Endodermal cell (in vitro differentiated cells): ENCODE data around the gene DNAAF5. TPM values are rescaled to one million over a fixed set of nuclear protein-coding genes. Genes with fewer than 3 reads are reported as not detected.
"Not testable (repeated sequence)": the region's sequence is repeated elsewhere in the genome, so short reads cannot be mapped to it uniquely, and the experiment has no call there.

Experiments
- DNase-seq: peaks from one replicate; pipeline ENCODE4 v3.0.0-alpha.2; 2017
- H3K27ac ChIP-seq: 2 replicates; pipeline ENCODE4 v1.5.1; 2013; ENCODE audit warnings: mild to moderate bottlenecking, low read depth, low read length, moderate library complexity
- H3K27me3 ChIP-seq: 2 replicates; pipeline ENCODE4 v1.6.1; 2013; ENCODE audit warnings: mild to moderate bottlenecking, low read length, moderate library complexity; ENCODE audit not compliant: insufficient read depth, control insufficient read depth, poor library complexity, severe bottlenecking
- H3K36me3 ChIP-seq: 2 replicates; pipeline ENCODE4 v1.7.0; 2013; ENCODE audit warnings: mild to moderate bottlenecking, low read length, moderate library complexity; ENCODE audit not compliant: control insufficient read depth, insufficient read depth
- H3K4me1 ChIP-seq: one replicate; pipeline ENCODE4 v1.7.0; 2013; ENCODE audit warnings: low read length; ENCODE audit not compliant: control insufficient read depth, insufficient read depth
- H3K4me3 ChIP-seq: 2 replicates; pipeline ENCODE4 v1.5.1; 2013; ENCODE audit warnings: mild to moderate bottlenecking, low read length, moderate library complexity
- H3K9ac ChIP-seq: 2 replicates; pipeline ENCODE4 v1.6.1; 2013; ENCODE audit warnings: mild to moderate bottlenecking, low read length, moderate library complexity; ENCODE audit not compliant: poor library complexity, severe bottlenecking; ENCODE audit errors: extremely low read depth
- H3K9me3 ChIP-seq: 2 replicates; pipeline ENCODE4 v1.6.1; 2013; ENCODE audit warnings: mild to moderate bottlenecking, low read length, moderate library complexity; ENCODE audit not compliant: control insufficient read depth
- H3K27ac Mint-ChIP-seq: 2 replicates; pipeline ENCODE4 v1.8.0; 2020; ENCODE audit warnings: mixed read lengths
- H3K27me3 Mint-ChIP-seq: 2 replicates; pipeline ENCODE4 v1.8.0; 2021; ENCODE audit warnings: mild to moderate bottlenecking, mixed read lengths; ENCODE audit not compliant: insufficient read depth
- H3K36me3 Mint-ChIP-seq: 2 replicates; pipeline ENCODE4 v1.8.0; 2020; ENCODE audit warnings: low read depth, mixed read lengths
- H3K4me1 Mint-ChIP-seq: 2 replicates; pipeline ENCODE4 v1.8.0; 2020; ENCODE audit warnings: mixed read lengths
- H3K4me3 Mint-ChIP-seq: 2 replicates; pipeline ENCODE4 v1.8.0; 2020; ENCODE audit warnings: mild to moderate bottlenecking, moderate library complexity, mixed read lengths
- H3K9me3 Mint-ChIP-seq: 2 replicates; pipeline ENCODE4 v1.8.0; 2020; ENCODE audit warnings: mild to moderate bottlenecking, mixed read lengths
- CTCF ChIP-seq: fragments of 200-600 bp; sonication (generic); conservative IDR thresholded peaks from 2 replicates; pipeline ENCODE4 v1.5.0; 2021; ENCODE audit warnings: antibody characterized with exemption, mild to moderate bottlenecking
- WGBS, 2 experiments: methylation state at CpG; one replicate each; pipeline versions ENCODE4 v1.1.5 to v1.1.7; 2013; ENCODE audit warnings: missing lambda C conversion rate in 2 of 2, mixed read lengths in 1 of 2; ENCODE audit not compliant: insufficient coverage in 1 of 2, insufficient read length in 1 of 2; 5-methylcytosine and 5-hydroxymethylcytosine counted together
- total RNA-seq, 2 donors: library from RNA; stranded (reverse); fragmentation: NEBNext Ultra II Directional in 1 of 2; extraction: Animal tissue kit (Norgen Biotek cat#: 25700) in 1 of 2; gene quantifications; 2 replicates in 1 of 2; 3 replicates in 1 of 2; pipeline ENCODE4 v1.2.1, GENCODE V29; 2021

Gene DNAAF5
- total RNA-seq, 2 donors from 2014 or later: 54.2 to 54.3 TPM

- Mint-ChIP-seq H3K4me3 (no peak overlapping the region), H3K27me3 (no peaks in the 10 kb centered on the region), H3K9me3 (peaks cover 12% of the 10 kb centered on the region), H3K4me1 (no peaks in the 10 kb centered on the region), H3K27ac (no peak overlapping the region), H3K36me3 (peaks cover 45% of the 10 kb centered on the region)
- no peaks in the 10 kb centered on the region for H3K9me3 ChIP-seq
- DNase-seq: no peak
- no peaks in the 10 kb centered on the region for H3K4me1 ChIP-seq
- H3K27me3 ChIP-seq: no peaks in the 10 kb centered on the region
- H3K27ac ChIP-seq: no peak overlapping the region
- no peak for TF ChIP-seq CTCF
- H3K4me3 ChIP-seq: no peak overlapping the region
- no peak overlapping the region for H3K9ac ChIP-seq
- no peaks in the 10 kb centered on the region for H3K36me3 ChIP-seq
- 95 to 96% methylated on average over 20 to 31 of the region's 31 CpGs for WGBS, 2 experiments
Measured at GRCh38 chr7:794671-795329, 68.3 kb downstream of the DNAAF5 start.

GRCh38 chr7:796434-797169 lies 70.1 kb downstream of the DNAAF5 start:
- DNase-seq, H3K4me3 ChIP-seq, H3K36me3 ChIP-seq, H3K4me1 Mint-ChIP-seq, H3K27ac ChIP-seq, H3K27ac Mint-ChIP-seq, H3K27me3 ChIP-seq, H3K4me3 Mint-ChIP-seq, H3K9ac ChIP-seq, H3K9me3 ChIP-seq, H3K27me3 Mint-ChIP-seq, H3K4me1 ChIP-seq: not testable (repeated sequence)
- Mint-ChIP-seq H3K9me3 (peaks cover 15% of the 10 kb centered on the region), H3K36me3 (peaks cover 38% of the 10 kb centered on the region)
- 97 to 100% methylated on average over 1 of the region's 10 CpGs for WGBS, 2 experiments

GRCh38 chr7:798921-799470 lies 72.5 kb downstream of the DNAAF5 start:
- H3K9me3 Mint-ChIP-seq: peaks cover 18% of the 10 kb centered on the region
- DNase-seq: no peak
- no peak overlapping the region for H3K4me3 Mint-ChIP-seq
- WGBS, 2 experiments: 87 to 92% methylated on average over 12 of the region's 12 CpGs
- no peak overlapping the region for H3K9ac ChIP-seq
- no peaks in the 10 kb centered on the region for H3K36me3 ChIP-seq
- H3K9me3 ChIP-seq: no peaks in the 10 kb centered on the region
- H3K27ac Mint-ChIP-seq: no peak overlapping the region
- H3K27me3 ChIP-seq: no peaks in the 10 kb centered on the region
- H3K36me3 Mint-ChIP-seq: peaks cover 31% of the 10 kb centered on the region
- no peak overlapping the region for H3K4me3 ChIP-seq
- TF ChIP-seq CTCF: no peak
- H3K4me1 Mint-ChIP-seq: peaks cover 4% of the 10 kb centered on the region
- no peak overlapping the region for H3K27ac ChIP-seq
- no peaks in the 10 kb centered on the region for H3K4me1 ChIP-seq
- H3K27me3 Mint-ChIP-seq: no peaks in the 10 kb centered on the region
